Spleen (tissue), 7 donors: ENCODE results near the gene HLA-B.

Experiments used
- CTCF ChIP-seq, 11 experiments: fragments of 200-600 bp in 7 of 11; fragments of 450-650 bp in 4 of 11; sonication (generic) in 4 of 11; IDR thresholded peaks in 8 of 11; conservative IDR thresholded peaks in 3 of 11; 1 replicate in 7 of 11; 2 replicates in 4 of 11; pipeline versions ENCODE4 v1.4.0 to v1.8.0; 2016 to 2021; ENCODE audit warnings: antibody characterized with exemption in 11 of 11, inconsistent platforms in 4 of 11, mild to moderate bottlenecking in 1 of 11
- POLR2A ChIP-seq, 3 donors: fragments of 450-650 bp; IDR thresholded peaks; one replicate each; pipeline ENCODE4 v1.5.1; 2017; ENCODE audit warnings: antibody characterized with exemption in 3 of 3, mild to moderate bottlenecking in 1 of 3
- POLR2AphosphoS5 ChIP-seq, 3 donors: sonication (generic); formaldehyde crosslinking; IDR thresholded peaks; one replicate each; pipeline ENCODE4 v1.5.1; 2017; ENCODE audit warnings: antibody characterized with exemption in 3 of 3
- donor health status: DM: no; HTN: no; CAD: no; lungs with moderate emphysema.
- donor health status: DM: no; HTN: no; CAD: no.
- donor health status: DM: no; HTN: no; CAD: no.

GRCh38 chr6:31385041-31385440 lies 28.1 kb upstream of the HLA-B start:
- TF ChIP-seq CTCF (IDR thresholded peaks at IDR 0.05 in 8 of 11, conservative IDR thresholded peaks at IDR 0.05 in 3 of 11): no peak
- TF ChIP-seq POLR2AphosphoS5 (IDR thresholded peaks at IDR 0.05): no peak
- no peak for TF ChIP-seq POLR2A (IDR thresholded peaks at IDR 0.05)
